HG02571 (cell line): Measurements from ENCODE around the gene SYNJ2.

Experiments
- ATAC-seq: cut with Tn5 transposase; IDR thresholded peaks from one replicate; pipeline ENCODE4 v1.9.1; 2021; ENCODE audit warnings: mild to moderate bottlenecking, moderate library complexity; ENCODE audit not compliant: unreplicated experiment

SYNJ2 gene

DNA sequence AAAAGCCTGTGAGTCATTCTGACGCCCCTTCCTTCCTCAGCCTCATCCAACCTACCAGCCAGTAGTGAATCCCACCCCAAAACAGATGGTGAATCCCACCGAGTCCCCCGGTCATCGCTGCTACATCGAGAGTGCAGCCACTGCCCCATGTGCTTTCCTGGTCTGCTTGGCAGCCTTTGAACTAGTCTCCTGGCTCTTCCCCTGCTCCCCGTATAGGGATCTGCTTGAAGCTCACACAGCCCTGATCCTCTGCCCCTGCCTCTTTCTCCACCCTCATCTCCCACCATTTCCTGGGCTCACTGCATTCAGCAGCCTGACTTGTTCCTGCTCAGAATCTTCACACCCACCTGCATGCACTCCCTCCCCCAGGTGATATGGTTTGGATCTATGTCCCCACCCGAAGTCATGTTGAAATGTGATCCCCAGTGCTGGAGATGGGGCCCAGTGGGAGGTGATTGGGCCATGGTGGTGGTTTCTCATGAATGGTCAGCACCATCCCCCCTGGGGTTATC is 14.6 kb downstream of the SYNJ2 start:
- ATAC-seq = no peak

- ATAC-seq = no peak
Measured at GRCh38 chr6:157996918-157997702, 15.4 kb downstream of the SYNJ2 start.

- ATAC-seq = no peak
Measured at GRCh38 chr6:157997893-157998608, 16.4 kb downstream of the SYNJ2 start.

DNA sequence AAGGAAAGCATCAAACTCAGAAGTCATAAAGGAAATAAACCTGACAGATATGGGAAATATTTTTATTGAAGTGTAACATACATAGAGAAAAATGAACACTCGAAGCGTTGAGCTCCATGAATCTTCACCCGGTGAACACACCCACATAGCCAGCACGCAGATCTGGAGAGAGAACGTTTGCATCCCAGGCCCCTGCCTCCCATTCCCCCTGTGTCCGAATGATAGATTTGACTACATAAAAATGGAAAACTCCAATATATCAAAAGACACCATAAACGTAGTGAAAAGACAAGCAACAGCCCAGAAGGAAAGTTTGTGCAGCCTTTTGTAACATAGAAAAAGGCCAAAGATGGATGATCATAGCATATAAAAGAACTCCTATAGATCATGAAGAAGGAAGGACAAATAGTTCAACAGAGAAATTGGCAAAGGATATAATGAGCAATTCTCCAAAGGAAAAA is 17.1 kb downstream of the SYNJ2 start:
- ATAC-seq = no peak

GRCh38 chr6:157999168-158000051 is 17.7 kb downstream of the SYNJ2 start:
- no peak for ATAC-seq

DNA sequence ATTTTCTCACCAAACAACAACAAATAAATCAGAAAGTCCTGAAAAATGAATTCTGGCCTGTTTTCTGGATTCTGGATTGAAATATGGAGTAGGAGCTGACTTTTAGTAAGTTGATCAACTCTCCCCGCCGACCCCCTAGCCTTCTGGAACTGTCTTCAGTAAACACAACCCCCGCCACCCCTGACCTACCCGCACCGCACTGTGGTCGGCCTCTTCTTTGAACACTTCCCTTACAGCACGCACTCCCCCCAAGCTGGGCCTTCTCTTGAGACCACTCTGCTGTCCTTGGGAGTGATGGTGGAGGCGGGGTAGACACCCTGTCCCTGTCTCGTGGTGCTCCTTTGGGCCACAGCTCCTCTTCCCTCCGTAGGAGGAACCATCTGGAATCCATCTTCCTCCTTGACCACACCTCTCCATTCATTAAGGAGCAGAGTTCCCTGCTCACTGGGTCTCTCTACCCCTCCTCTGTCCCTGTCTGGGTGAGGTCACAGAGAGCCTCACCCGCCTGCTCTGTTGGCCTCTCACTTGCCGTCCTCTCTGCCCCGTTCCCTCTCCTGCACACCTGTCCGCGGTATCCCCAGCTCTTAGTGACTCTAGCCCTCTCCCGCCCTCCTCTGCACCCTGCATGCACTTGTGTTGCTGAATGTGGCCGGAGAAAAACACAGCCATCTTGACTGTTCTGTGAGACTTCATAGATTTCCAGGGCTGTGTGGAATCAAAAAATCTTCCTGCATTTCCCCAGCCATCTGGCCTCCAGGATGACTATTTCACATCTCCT is 19.1 kb downstream of the SYNJ2 start:
- ATAC-seq = no peak

DNA sequence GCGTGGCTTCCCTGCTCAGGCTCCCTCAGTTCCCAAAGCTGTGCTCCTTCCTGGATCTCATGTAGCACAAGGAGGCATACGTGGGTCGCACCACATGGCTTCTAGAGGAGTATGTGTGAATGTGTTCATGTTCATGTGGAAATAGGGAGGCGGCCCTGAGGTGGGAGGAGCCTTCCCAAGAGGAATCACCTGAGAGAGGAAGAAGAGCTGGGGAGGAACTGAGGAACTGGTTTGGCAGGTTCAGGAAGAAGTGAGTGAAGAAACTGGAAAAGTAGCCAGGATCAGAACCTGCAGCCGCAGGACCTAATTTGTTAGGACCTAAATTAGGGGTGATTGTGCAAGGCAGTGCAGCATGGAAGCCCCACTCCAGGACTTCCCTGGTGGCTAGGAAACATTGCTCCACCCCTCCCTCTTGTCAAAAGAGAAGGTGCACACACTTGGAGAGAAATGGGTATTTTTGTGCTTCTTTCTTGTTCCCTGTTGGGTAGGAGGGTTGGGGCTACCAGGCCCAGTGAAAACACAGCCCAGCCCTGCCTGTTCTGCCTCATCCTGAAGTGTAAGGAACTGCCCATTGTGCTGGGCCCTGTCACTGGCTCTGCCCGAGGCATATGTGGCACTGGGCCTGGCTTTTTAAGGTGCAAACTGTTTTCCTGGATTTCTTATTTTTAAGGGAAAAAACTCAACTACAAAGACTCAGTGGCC is 20.7 kb downstream of the SYNJ2 start:
- ATAC-seq = no peak

DNA sequence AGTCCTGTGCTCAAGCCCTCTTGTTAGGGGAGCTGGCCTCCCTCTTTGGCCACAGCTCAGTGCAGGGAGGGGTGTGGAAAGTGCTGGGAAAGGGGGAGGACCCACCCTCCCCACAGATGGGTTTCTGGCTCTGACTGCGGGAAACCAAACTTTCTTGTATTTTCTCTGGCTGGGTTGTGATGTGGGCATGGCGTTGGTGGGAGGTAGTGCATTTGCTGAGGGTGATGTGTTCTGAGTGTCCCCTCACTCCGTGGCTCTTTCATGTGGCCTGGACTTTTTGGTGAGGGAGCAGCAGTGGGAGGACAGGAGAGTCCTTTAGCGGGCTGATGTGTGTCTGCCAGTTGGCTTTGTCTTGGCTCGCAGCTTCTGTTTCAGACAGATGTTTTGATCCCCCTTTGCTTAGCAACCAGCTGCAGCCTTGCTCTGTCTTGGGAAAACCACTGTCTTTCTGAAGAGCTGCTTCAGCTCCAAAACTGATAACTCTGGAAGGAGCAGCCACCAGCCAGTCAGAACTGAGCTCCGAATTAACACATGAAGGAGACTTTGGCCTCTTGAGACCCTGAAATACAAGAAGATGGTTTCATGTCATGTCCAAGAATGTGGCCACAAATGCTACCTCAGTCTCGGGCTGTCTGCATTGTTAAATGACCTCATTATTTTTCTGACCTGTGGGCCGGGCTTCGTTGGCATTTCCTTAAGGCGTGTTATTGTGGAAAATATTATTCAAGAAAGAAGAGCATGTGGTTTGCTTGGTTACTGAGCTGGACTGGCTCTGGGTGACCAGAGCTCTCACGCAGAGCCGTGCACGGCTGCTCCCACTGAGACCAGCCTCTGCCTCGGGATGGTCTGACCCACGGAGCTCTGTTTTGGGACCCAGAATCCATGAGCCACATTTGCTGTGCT is 21.5 kb downstream of the SYNJ2 start:
- no peak for ATAC-seq

DNA sequence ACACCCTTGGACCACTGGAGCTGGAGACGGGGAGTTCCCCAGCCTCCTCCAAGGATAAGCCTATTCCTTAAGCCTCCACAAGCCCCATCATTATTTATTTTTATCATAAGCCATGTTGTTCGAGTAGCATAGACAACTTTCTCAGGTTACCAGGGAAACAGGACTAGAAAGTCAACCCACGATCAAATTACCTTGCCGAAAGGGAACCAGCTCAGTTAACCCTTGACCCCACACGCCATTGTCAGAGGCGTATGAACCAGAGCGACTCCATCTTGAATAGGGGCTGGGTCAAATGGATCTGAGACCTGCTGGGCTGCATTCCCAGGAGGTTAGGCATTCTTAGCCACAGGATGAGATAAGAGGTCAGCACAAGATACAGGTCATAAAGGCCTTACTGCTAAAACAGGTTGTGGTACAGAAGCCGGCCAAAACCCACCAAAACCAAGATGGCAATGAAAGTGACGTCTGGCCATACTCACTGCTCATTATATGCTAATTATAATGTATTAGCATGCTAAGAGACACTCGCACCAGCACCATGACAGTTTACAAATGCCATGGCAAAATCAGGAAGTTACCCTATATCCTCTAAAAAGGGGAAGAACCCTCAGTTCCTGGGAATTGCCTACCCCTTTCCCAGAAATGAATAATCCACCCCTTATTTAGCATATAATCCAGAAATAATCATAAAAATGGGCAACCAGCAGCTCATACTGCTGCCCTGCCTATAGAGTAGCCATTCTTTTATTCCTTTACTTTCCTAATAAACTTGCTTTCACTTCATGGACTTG is 22.4 kb downstream of the SYNJ2 start:
- no peak for ATAC-seq

DNA sequence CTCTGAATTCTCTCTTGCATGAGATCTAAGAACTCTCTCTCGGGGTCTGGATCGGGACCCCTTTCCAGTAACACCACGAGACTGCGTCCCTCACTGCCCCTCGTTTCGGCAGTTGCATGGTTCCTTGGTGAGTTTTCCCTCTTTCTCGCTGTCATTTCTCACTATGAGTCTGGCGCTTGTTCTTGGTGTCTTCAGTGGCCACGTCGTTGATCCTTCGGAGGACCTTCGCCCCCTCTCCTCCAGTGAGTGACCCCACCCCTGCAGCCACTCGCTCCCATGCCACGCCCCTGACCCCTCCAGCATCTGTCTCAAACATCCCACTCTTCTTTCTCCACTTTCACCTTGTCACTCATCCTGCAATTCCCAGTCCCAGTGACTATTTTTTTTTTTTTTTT is 23.0 kb downstream of the SYNJ2 start:
- ATAC-seq = no peak

DNA sequence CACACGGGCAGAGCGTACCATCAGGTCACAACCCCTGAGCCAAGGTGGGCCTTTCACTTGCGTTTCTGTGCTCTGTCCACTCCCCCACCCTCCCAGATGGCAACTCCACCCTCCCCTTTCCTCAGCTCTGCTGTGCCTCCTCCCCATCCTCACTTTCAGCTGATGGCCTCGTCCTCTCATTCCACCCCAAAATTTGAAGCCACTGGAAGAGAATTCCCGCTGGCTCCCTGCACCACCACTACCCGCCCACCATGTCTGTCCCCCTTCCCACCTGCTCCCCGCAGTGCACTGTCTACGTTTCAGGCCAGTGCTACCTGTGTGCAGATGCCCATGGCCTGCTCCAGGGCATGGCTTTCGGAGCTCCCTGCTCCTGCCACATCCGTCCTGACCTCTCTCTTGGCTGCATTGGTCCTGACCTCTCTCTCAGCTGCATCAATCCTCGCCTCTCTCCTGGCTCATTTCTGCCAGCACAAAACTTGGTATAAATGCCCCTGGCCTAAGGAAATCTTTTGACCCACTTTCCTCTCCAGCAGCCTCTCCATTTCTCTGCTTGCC is 24.0 kb downstream of the SYNJ2 start:
- ATAC-seq = no peak

DNA sequence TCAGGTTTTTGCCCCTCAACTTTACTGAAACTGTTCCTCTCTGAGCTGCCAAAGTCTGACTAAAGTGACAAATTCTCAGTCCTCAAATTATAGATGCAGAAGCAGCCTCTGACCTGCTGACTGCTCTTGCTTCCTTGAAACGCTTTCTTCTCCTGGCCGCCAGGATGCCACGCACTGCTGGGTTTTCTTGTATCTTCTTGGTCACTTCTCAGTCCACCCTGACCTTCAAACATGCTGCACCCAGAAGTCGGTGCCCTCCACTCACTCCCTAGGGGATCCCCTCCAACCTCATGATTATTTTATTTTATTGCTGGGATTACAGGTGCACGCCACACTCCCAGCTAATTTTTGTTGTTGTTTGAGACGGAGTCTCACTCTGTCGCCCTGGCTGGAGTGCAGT is 24.7 kb downstream of the SYNJ2 start:
- no peak for ATAC-seq

GRCh38 chr6:158006821-158007570 is 25.3 kb downstream of the SYNJ2 start:
- ATAC-seq = no peak

- no peak for ATAC-seq
Measured at GRCh38 chr6:158008864-158009113, 27.1 kb downstream of the SYNJ2 start.

- no peak for ATAC-seq
Measured at GRCh38 chr6:158009114-158009891, 27.6 kb downstream of the SYNJ2 start.

DNA sequence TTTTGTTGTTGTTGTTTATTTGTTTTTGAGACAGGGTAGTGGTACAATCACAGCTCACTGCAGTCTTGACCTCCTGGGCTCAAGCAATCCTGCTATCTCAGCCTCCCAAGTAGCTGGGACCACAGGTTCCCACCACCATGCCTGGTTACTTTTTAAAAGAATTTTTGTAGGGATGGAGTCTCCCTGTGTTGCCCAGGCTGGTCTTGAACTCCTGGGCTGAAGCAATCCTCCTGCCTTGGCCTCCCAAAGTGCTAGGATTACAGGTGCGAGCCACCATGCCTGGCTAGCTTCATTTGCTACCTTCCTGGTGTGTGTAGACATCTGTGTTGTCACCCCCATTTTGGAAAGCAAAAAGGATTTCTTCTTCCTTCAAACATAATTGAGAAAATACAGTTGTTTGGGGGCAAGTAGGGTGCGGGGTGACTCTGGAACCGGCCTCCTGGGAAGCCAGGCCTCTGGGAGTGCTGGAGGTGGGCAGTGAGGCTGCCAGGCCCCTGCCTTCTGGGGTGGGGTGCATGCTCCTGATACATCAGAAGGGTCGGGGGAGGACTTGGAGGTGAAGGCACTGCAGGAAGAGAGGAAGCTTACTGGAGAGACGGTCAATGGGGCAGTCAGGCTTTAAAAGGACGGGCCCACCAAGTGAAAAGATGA is 28.4 kb downstream of the SYNJ2 start:
- ATAC-seq = no peak
